GM21526 (cell line): Measurements from ENCODE around the gene METTL25.

Source experiments
- ATAC-seq: cut with Tn5 transposase; IDR thresholded peaks from one replicate; pipeline ENCODE4 v1.9.1; 2021; ENCODE audit warnings: moderate library complexity; ENCODE audit not compliant: unreplicated experiment, low FRiP score

METTL25 gene

GRCh38 chr12:82522285-82522684 is 164.0 kb downstream of the METTL25 start:
- ATAC-seq, result no peak

DNA sequence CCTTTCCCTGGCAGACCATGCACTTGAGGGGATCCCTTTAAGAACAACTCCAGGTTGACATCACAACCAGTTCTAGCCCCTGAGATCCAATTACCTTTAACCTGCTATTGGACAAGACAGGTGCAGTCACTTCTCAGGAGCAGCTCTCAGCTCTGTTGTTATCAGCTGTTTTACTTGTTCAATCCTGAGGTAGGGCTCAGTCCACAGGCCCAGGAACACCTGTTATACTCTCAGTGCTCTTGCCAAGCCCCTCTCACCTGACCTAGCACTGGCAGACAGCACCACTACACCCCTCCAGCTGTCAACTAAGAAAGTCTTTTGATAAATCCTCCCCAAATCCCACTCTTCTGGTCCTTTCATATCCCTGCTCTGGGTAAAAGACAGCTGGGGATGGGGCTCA is 164.4 kb downstream of the METTL25 start:
- no peak for ATAC-seq

- ATAC-seq, result no peak
These were observed 165.7 kb downstream of the METTL25 start for GRCh38 chr12:82523996-82524395.

GRCh38 chr12:82524641-82525040 is 166.3 kb downstream of the METTL25 start:
- no peak for ATAC-seq

- ATAC-seq, result no peak
These were observed 167.3 kb downstream of the METTL25 start for GRCh38 chr12:82525616-82526015.

DNA sequence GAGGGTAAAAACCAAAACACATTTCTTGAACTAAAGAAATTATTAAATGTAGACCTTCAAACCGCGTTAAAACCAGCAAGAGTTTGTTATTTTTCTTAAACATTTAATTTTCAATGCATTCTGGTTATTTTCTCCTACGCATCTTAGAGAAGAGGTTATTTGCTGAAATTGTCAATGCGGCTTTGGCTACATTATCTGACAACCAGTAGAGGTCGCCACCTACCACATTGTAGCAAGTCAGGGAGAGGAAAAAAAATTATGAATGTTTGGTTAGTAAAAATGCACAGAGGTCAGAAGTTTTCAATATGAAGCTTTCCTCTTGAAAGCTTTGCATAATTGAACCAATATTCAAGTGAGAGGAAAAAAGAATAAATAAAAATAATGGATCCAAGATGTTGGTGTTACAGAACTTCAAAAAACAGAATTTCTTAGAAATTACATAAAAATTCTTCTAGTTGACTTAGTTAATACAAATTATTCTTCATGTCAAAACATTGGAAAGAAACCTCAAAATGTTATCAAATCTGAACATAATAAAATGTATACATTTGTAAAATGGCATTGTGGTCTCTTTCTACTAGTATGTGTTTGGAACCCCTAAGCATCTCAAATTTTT is 168.9 kb downstream of the METTL25 start:
- peak; percentile 76 for ATAC-seq
